Thoracic aorta (tissue), 2 donors: Measurements from ENCODE around the gene PRDM5. TPM values are rescaled to one million over a fixed set of nuclear protein-coding genes. Genes with fewer than 3 reads are reported as not detected.

Experiments used
- ATAC-seq: fragments of 150-250 bp; one replicate; pipeline ENCODE4 v1.8.0; 2017; ENCODE audit warnings: low read depth; ENCODE audit not compliant: insufficient number of reproducible peaks, low FRiP score
- DNase-seq: peaks from one replicate; pipeline ENCODE4 v3.0.0-alpha.2; 2020; ENCODE audit warnings: low spot score
- H3K27ac ChIP-seq, 2 donors: fragments of 200-600 bp; sonication (generic); 1 replicate in 1 of 2; 2 replicates in 1 of 2; pipeline ENCODE4 v1.5.1; 2016; ENCODE audit warnings: mild to moderate bottlenecking in 2 of 2, moderate library complexity in 2 of 2
- H3K27me3 ChIP-seq: fragments of 200-600 bp; sonication (generic); replicated peaks from 2 replicates; pipeline ENCODE4 v1.6.0; 2016; ENCODE audit warnings: mild to moderate bottlenecking; ENCODE audit not compliant: insufficient read depth
- H3K36me3 ChIP-seq: fragments of 200-600 bp; sonication (generic); one replicate; pipeline ENCODE4 v1.5.1; 2016
- H3K4me1 ChIP-seq, 2 donors: fragments of 200-600 bp; sonication (generic); 1 replicate in 1 of 2; 2 replicates in 1 of 2; pipeline versions ENCODE4 v1.5.1 to v1.6.0; 2016; ENCODE audit warnings: low read depth in 2 of 2, mild to moderate bottlenecking in 1 of 2; ENCODE audit not compliant: control insufficient read depth in 1 of 2
- H3K4me3 ChIP-seq: fragments of 200-600 bp; sonication (generic); 2 replicates; pipeline ENCODE4 v1.5.1; 2016; ENCODE audit warnings: mild to moderate bottlenecking
- H3K9me3 ChIP-seq: fragments of 200-600 bp; sonication (generic); 2 replicates; pipeline ENCODE4 v1.5.1; 2016
- total RNA-seq, 2 donors: library from RNA; depleted of rRNA; stranded (reverse); fragments of >200 nt; gene quantifications; one replicate each; pipeline versions ENCODE4 v1.1.0 to v1.2.3, GENCODE V29; 2016
- TF ChIP-seq, protein P1 (sequence below): fragments of 200-600 bp; sonication (generic); IDR thresholded peaks from one replicate; pipeline ENCODE4 v1.5.1; 2019; ENCODE audit warnings: antibody characterized with exemption

PRDM5 gene
- total RNA-seq, 2 donors from 2014 or later: 16.6 to 19.9 TPM

DNA sequence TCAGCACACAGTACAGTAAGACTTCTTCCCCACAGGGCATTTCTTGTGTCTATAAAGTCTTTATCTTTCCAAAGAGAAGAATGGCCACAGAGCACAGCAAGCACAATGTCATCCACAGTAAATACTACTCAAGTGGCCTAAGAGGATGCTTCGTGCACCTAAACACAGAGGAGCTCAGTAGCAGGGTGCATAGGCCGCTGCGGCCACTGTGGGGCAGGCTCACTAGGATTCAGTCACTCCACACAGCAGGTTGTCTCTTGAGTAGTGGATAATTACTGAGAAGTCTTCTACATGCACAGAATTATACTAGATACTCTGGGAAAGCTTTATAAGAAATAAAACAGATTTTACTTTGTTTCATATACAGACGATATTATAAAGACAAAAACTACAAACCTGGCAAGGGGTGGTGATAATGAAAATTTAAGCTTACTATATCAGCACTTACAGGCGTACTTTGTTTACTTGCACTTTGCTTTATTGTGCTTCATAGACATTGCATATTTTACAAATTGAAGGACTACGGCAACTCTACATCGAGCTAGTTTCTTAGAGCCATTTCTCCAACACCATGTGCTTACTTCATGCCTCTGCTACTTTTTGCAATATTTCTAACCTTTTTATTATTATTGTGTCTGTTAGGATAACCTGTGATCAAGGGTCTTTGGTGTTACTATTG lies 78.5 kb downstream of the PRDM5 start:
- Histone ChIP-seq H3K36me3 (no peaks in the 10 kb centered on the region), H3K27me3 (no peaks in the 10 kb centered on the region), H3K4me3 (no peak overlapping the region), H3K4me1 (no peaks in the 10 kb centered on the region), H3K27ac (no peak overlapping the region), H3K9me3 (no peaks in the 10 kb centered on the region)
- ATAC-seq (no peak), DNase-seq (no peak)
- TF ChIP-seq, protein P1, sequence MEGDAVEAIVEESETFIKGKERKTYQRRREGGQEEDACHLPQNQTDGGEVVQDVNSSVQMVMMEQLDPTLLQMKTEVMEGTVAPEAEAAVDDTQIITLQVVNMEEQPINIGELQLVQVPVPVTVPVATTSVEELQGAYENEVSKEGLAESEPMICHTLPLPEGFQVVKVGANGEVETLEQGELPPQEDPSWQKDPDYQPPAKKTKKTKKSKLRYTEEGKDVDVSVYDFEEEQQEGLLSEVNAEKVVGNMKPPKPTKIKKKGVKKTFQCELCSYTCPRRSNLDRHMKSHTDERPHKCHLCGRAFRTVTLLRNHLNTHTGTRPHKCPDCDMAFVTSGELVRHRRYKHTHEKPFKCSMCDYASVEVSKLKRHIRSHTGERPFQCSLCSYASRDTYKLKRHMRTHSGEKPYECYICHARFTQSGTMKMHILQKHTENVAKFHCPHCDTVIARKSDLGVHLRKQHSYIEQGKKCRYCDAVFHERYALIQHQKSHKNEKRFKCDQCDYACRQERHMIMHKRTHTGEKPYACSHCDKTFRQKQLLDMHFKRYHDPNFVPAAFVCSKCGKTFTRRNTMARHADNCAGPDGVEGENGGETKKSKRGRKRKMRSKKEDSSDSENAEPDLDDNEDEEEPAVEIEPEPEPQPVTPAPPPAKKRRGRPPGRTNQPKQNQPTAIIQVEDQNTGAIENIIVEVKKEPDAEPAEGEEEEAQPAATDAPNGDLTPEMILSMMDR: no peak

DNA sequence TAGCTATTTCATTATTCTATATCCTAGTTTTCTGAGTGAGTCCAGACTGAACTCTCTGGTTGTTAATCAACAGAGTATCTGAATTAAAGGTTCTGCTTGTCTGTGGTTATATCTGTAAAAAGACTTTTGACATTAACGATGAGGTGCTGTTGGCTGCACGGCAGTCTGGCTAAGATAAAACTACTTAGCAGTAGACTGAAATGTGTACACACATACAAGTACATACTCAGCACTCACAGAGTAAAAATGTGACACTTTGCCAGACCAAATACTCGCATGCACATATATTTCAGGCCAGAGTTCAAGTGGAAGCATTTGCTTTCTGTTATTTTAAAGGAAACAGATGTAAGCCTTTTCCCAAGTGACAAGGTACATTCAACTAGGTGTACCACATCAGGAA lies 80.5 kb downstream of the PRDM5 start:
- H3K9me3 ChIP-seq: no peaks in the 10 kb centered on the region
- H3K4me1 ChIP-seq: no peaks in the 10 kb centered on the region
- TF ChIP-seq, protein P1: no peak
- H3K27ac ChIP-seq: no peak overlapping the region
- H3K36me3 ChIP-seq: no peaks in the 10 kb centered on the region
- H3K4me3 ChIP-seq: no peak overlapping the region
- DNase-seq (no peak), ATAC-seq (no peak)
- H3K27me3 ChIP-seq: no peaks in the 10 kb centered on the region

DNA sequence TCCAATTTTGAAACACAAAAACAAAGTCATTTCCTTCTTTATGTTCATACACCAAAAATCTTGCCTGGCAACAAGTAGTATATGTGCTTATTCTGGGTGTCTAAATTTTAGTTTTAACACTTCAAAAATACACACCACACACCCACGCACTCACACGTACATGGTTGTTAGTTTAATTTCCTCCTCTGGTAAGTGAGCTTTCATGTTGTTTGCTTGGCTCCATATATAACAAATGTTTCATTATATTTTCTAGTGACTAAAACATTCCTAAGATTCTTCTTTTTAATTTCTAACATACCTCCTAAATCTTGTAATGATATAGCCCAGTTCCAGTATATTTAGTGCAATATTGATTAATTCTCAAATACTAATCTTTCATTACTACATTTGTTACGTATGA lies 80.9 kb downstream of the PRDM5 start:
- DNase-seq (no peak), ATAC-seq (no peak)
- H3K27ac ChIP-seq: no peak overlapping the region
- H3K4me1 ChIP-seq: no peaks in the 10 kb centered on the region
- no peaks in the 10 kb centered on the region for H3K9me3 ChIP-seq
- TF ChIP-seq, protein P1: no peak
- no peaks in the 10 kb centered on the region for H3K27me3 ChIP-seq
- H3K4me3 ChIP-seq: no peak overlapping the region
- H3K36me3 ChIP-seq: no peaks in the 10 kb centered on the region

GRCh38 chr4:120839974-120840751 lies 82.4 kb downstream of the PRDM5 start:
- Histone ChIP-seq H3K4me1 (no peaks in the 10 kb centered on the region), H3K4me3 (no peak overlapping the region), H3K27ac (no peak overlapping the region), H3K9me3 (no peaks in the 10 kb centered on the region), H3K36me3 (no peaks in the 10 kb centered on the region), H3K27me3 (no peaks in the 10 kb centered on the region)
- TF ChIP-seq, protein P1: no peak
- ATAC-seq (no peak), DNase-seq (no peak)

GRCh38 chr4:120839334-120839973 lies 83.1 kb downstream of the PRDM5 start:
- Histone ChIP-seq H3K27ac (no peak overlapping the region), H3K9me3 (no peaks in the 10 kb centered on the region), H3K36me3 (no peaks in the 10 kb centered on the region), H3K27me3 (no peaks in the 10 kb centered on the region), H3K4me3 (no peak overlapping the region), H3K4me1 (no peaks in the 10 kb centered on the region)
- ATAC-seq (no peak), DNase-seq (no peak)
- TF ChIP-seq, protein P1: no peak
